ENCODE results near the gene GSK3A.
A peak's percentile ranks its signal among the peaks of the same experiment; 100 is the strongest.

Gene GSK3A

GRCh38 chr19:42244347-42245220, 2.2 kb upstream of the GSK3A start:
- H3K36me3 ChIP-seq (ENCODE audit: control insufficient read depth in 2 of 2, insufficient read depth in 1 of 2, low read length in 2 of 2): peaks cover 15 to 23% of the 10 kb centered on the region in 2 experiments
- peaks cover 18% of the 10 kb centered on the region for H3K4me1 ChIP-seq (ENCODE audit: control insufficient read depth, insufficient read depth, low read length)
- CTCF ChIA-PET: interaction anchor here (0.5 to 11.8 kb wide), 30 partner anchors 10 to 1524 kb away, joined by 3 to 276 read pairs (median 4); partner anchors contain the start of genes CIC, POU2F2 and ZNF526
- no peaks in the 10 kb centered on the region for H3K9me3 ChIP-seq (ENCODE audit: control insufficient read depth, insufficient read depth, low read depth, low read length)
- H3K27ac ChIP-seq (ENCODE audit: extremely low read depth, low read depth, low read length): peak overlapping the region; percentile 99
- POLR2A ChIA-PET: interaction anchor here (0.6 to 13.9 kb wide), 11 partner anchors 11 to 116 kb away, joined by 3 to 242 read pairs (median 9); partner anchors contain the start of genes CIC, DEDD2, ERF and PAFAH1B3
- H3K4me3 ChIP-seq (ENCODE audit: low read depth, low read length): peak overlapping the region; percentile 38
- TF ChIP-seq GLIS1 (tag by site-specific recombination; IDR thresholded peaks at IDR 0.05): peak; percentile 90
- TF ChIP-seq KLF7 (tag by site-specific recombination; IDR thresholded peaks at IDR 0.05; ENCODE audit: borderline replicate concordance): 0 out of 2 replicates have a peak, but pooled peaks have one; percentile 35
- TF ChIP-seq KLF8 (tag by site-specific recombination; IDR thresholded peaks at IDR 0.05): peak; percentile 87
- no peak for TF ChIP-seq TSHZ1 (tag by site-specific recombination; IDR thresholded peaks at IDR 0.05; ENCODE audit: borderline replicate concordance)
- peak; percentile 85 for TF ChIP-seq PATZ1 (tag by site-specific recombination; IDR thresholded peaks at IDR 0.05)
- TF ChIP-seq PRDM1 (tag by site-specific recombination; IDR thresholded peaks at IDR 0.05): 0 out of 2 replicates have a peak, but pooled peaks have one; percentile 22
- TF ChIP-seq BCL6B (tag by site-specific recombination; IDR thresholded peaks at IDR 0.05): peak; percentile 78
- peak; percentile 99 for TF ChIP-seq ZNF76 (tag by site-specific recombination; IDR thresholded peaks at IDR 0.05; ENCODE audit: borderline replicate concordance, low read depth)
- TF ChIP-seq ZBTB1 (tag by site-specific recombination; IDR thresholded peaks at IDR 0.05): no peak
- 0 out of 2 replicates have a peak, but pooled peaks have one; percentile 18 for TF ChIP-seq ZFP37 (tag by site-specific recombination; IDR thresholded peaks at IDR 0.05)
- peak; percentile 96 for TF ChIP-seq ZBTB11 (tag by site-specific recombination; conservative IDR thresholded peaks at IDR 0.05; ENCODE audit: low read depth)
- TF ChIP-seq ZNF518A (tag by site-specific recombination; conservative IDR thresholded peaks at IDR 0.05; ENCODE audit: low read depth): peak; percentile 71
- peak; percentile 33 for TF ChIP-seq ZEB2 (tag by site-specific recombination; IDR thresholded peaks at IDR 0.05)
- peak; percentile 70 for TF ChIP-seq YY2 (tag by site-specific recombination; IDR thresholded peaks at IDR 0.05)
- TF ChIP-seq ZSCAN4 (tag by site-specific recombination; IDR thresholded peaks at IDR 0.05): no peak
- peak; percentile 60 for TF ChIP-seq ZNF692 (tag by site-specific recombination; IDR thresholded peaks at IDR 0.05)
